GM21619 (cell line): ENCODE data around the gene ARFGAP1.
"Not testable (repeated sequence)": the region's sequence is repeated elsewhere in the genome, so short reads cannot be mapped to it uniquely, and the experiment has no call there.

Source experiments
- ATAC-seq: cut with Tn5 transposase; IDR thresholded peaks from one replicate; pipeline ENCODE4 v1.9.1; 2021; ENCODE audit not compliant: unreplicated experiment

The ARFGAP1 gene

GRCh38 chr20:63330084-63330760, 57.6 kb downstream of the ARFGAP1 start:
- no peak for ATAC-seq

DNA sequence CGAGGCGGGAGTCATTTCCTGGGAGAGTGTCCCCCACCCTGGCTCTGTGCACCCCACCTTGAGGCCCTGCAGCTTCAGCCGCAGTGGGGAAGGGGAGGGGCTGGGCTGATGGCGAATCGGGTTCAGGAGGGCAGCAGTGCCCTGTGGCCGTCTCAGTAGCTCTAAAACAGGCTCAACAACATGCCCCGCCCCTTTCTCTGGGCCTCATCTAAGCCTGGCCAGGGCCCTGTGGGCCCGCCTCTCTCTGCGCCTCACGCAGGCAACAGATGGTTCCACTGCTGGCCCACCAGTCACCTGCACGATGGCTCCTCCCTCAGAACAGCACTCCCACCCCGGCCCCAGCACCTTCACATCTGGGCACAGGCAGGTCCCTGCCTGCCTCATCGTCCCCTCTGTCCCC, 58.3 kb downstream of the ARFGAP1 start:
- ATAC-seq = no peak

- no peak for ATAC-seq
These were observed 59.3 kb downstream of the ARFGAP1 start for GRCh38 chr20:63331741-63332400.

- ATAC-seq = no peak
These were observed 60.1 kb downstream of the ARFGAP1 start for GRCh38 chr20:63332488-63333240.

- ATAC-seq = no peak
These were observed 60.7 kb downstream of the ARFGAP1 start for GRCh38 chr20:63333241-63333836.

- no peak for ATAC-seq
These were observed 61.7 kb downstream of the ARFGAP1 start for GRCh38 chr20:63334356-63334755.

DNA sequence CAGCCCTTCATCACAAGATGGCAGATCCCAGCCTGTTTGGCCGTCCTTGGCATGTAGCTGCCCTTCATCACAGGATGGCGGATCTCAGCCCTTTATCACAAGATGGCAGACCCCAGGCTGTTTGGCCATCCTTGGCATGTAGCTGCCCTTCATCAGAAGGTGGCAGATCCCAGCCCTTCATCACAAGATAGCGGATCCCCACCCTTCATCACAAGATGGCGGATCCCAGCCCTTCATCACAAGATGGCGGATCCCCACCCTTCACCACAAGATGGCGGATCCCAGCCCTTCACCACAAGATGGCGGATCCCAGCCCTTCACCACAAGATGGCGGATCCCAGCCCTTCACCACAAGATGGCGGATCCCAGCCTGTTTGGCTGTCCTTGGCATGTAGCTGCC, 62.4 kb downstream of the ARFGAP1 start:
- not testable (repeated sequence) for ATAC-seq

GRCh38 chr20:63335711-63336110, 63.1 kb downstream of the ARFGAP1 start:
- no peak for ATAC-seq

- ATAC-seq = no peak
These were observed 63.7 kb downstream of the ARFGAP1 start for GRCh38 chr20:63336232-63336752.

DNA sequence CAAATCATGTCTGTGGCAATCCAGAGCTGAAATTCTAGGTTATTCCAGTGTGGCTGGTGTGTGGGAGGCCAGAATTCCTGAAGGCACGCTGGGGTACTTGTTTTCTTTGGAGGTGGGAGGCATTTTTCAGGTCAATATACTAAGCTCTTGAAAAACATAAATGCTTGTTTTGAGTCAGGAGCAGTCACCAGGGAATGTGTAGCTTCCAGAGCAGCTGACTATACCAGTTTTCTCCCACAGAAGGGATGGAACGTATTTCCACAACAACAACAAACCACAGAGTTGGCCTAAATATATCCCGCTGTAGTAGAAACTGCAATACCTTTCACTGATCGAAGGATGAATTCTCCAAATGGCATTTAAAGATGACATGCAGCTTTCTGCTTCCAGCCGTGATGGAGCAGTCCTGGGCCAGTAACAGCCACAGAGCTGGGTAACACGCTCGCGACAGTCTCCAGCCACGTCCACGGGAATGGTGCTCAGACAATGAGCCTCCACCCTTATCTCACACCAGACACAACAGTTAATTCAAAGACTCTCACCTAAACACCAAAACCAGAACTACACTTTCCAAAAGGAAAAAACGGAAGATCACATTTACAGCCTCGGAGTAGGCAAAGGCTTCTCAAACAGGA, 65.3 kb downstream of the ARFGAP1 start:
- ATAC-seq = no peak
